ENCODE data around the gene PPP2CA. TPM values are rescaled to one million over a fixed set of nuclear protein-coding genes. Genes with fewer than 3 reads are reported as not detected.
A peak's percentile ranks its signal among the peaks of the same experiment; 100 is the strongest.

The PPP2CA gene
- total and polyA plus RNA-seq, 2 of the 8 experiments (the other 6 are each of a cell fraction or from before 2014, with no cell fraction given): 75.0 to 205 TPM

GRCh38 chr5:134176511-134177368, 49.1 kb downstream of the PPP2CA start, which contains the start of gene SKP1 (continued):
- TF ChIP-seq, protein P1, sequence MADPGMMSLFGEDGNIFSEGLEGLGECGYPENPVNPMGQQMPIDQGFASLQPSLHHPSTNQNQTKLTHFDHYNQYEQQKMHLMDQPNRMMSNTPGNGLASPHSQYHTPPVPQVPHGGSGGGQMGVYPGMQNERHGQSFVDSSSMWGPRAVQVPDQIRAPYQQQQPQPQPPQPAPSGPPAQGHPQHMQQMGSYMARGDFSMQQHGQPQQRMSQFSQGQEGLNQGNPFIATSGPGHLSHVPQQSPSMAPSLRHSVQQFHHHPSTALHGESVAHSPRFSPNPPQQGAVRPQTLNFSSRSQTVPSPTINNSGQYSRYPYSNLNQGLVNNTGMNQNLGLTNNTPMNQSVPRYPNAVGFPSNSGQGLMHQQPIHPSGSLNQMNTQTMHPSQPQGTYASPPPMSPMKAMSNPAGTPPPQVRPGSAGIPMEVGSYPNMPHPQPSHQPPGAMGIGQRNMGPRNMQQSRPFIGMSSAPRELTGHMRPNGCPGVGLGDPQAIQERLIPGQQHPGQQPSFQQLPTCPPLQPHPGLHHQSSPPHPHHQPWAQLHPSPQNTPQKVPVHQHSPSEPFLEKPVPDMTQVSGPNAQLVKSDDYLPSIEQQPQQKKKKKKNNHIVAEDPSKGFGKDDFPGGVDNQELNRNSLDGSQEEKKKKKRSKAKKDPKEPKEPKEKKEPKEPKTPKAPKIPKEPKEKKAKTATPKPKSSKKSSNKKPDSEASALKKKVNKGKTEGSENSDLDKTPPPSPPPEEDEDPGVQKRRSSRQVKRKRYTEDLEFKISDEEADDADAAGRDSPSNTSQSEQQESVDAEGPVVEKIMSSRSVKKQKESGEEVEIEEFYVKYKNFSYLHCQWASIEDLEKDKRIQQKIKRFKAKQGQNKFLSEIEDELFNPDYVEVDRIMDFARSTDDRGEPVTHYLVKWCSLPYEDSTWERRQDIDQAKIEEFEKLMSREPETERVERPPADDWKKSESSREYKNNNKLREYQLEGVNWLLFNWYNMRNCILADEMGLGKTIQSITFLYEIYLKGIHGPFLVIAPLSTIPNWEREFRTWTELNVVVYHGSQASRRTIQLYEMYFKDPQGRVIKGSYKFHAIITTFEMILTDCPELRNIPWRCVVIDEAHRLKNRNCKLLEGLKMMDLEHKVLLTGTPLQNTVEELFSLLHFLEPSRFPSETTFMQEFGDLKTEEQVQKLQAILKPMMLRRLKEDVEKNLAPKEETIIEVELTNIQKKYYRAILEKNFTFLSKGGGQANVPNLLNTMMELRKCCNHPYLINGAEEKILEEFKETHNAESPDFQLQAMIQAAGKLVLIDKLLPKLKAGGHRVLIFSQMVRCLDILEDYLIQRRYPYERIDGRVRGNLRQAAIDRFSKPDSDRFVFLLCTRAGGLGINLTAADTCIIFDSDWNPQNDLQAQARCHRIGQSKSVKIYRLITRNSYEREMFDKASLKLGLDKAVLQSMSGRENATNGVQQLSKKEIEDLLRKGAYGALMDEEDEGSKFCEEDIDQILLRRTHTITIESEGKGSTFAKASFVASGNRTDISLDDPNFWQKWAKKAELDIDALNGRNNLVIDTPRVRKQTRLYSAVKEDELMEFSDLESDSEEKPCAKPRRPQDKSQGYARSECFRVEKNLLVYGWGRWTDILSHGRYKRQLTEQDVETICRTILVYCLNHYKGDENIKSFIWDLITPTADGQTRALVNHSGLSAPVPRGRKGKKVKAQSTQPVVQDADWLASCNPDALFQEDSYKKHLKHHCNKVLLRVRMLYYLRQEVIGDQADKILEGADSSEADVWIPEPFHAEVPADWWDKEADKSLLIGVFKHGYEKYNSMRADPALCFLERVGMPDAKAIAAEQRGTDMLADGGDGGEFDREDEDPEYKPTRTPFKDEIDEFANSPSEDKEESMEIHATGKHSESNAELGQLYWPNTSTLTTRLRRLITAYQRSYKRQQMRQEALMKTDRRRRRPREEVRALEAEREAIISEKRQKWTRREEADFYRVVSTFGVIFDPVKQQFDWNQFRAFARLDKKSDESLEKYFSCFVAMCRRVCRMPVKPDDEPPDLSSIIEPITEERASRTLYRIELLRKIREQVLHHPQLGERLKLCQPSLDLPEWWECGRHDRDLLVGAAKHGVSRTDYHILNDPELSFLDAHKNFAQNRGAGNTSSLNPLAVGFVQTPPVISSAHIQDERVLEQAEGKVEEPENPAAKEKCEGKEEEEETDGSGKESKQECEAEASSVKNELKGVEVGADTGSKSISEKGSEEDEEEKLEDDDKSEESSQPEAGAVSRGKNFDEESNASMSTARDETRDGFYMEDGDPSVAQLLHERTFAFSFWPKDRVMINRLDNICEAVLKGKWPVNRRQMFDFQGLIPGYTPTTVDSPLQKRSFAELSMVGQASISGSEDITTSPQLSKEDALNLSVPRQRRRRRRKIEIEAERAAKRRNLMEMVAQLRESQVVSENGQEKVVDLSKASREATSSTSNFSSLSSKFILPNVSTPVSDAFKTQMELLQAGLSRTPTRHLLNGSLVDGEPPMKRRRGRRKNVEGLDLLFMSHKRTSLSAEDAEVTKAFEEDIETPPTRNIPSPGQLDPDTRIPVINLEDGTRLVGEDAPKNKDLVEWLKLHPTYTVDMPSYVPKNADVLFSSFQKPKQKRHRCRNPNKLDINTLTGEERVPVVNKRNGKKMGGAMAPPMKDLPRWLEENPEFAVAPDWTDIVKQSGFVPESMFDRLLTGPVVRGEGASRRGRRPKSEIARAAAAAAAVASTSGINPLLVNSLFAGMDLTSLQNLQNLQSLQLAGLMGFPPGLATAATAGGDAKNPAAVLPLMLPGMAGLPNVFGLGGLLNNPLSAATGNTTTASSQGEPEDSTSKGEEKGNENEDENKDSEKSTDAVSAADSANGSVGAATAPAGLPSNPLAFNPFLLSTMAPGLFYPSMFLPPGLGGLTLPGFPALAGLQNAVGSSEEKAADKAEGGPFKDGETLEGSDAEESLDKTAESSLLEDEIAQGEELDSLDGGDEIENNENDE (IDR thresholded peaks at IDR 0.05; ENCODE audit: insufficient replicate concordance, low read length): no peak
- TF ChIP-seq TAF7 (optimal IDR thresholded peaks at IDR 0.05; ENCODE audit: borderline replicate concordance, low read depth, low read length): peak; percentile 95
- TF ChIP-seq, protein P2, sequence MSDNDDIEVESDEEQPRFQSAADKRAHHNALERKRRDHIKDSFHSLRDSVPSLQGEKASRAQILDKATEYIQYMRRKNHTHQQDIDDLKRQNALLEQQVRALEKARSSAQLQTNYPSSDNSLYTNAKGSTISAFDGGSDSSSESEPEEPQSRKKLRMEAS (IDR thresholded peaks at IDR 0.05): no peak; the same call in 1 of the 2 replicates
- no peak for TF ChIP-seq EZH2 (IDR thresholded peaks at IDR 0.05; ENCODE audit: low read depth, low read length, severe bottlenecking)
- TF ChIP-seq JUND (IDR thresholded peaks at IDR 0.05; ENCODE audit: low read length): no peak
- TF ChIP-seq CTBP2 (IDR thresholded peaks at IDR 0.05; ENCODE audit: borderline replicate concordance, insufficient read depth, insufficient read length, low read length): no peak
- peak; percentile 79 for TF ChIP-seq ASH2L (IDR thresholded peaks at IDR 0.05; ENCODE audit: low read length)
- peak; percentile 46; the same call in 1 of the 2 replicates for TF ChIP-seq SP1 (IDR thresholded peaks at IDR 0.05; ENCODE audit: low read depth, low read length)
- TF ChIP-seq TEAD4 (IDR thresholded peaks at IDR 0.05; ENCODE audit: low read depth, low read length): no peak
